Astrocyte (in vitro differentiated cells and primary cell): ENCODE results near the gene SLC66A2. TPM values are rescaled to one million over a fixed set of nuclear protein-coding genes. Genes with fewer than 3 reads are reported as not detected.

Experiments
- DNase-seq: peaks from one replicate; pipeline ENCODE4 v3.0.0-alpha.2; 2010; ENCODE audit warnings: low read depth
- FAIRE-seq: peaks from 2 replicates; lab custom pipeline; 2011; peaks lifted over from hg19 to GRCh38; lab: Jason Lieb, UNC
- H2AFZ ChIP-seq: 2 replicates; pipeline ENCODE4 v1.6.0; 2012; ENCODE audit warnings: low read depth, low read length, inconsistent platforms
- H3K27ac ChIP-seq: 2 replicates; pipeline ENCODE4 v1.5.1; 2011; ENCODE audit warnings: low read depth, low read length, inconsistent platforms
- H3K27me3 ChIP-seq: 2 replicates; pipeline ENCODE4 v1.6.0; 2011; ENCODE audit warnings: low read length, inconsistent platforms; ENCODE audit not compliant: insufficient read depth
- H3K36me3 ChIP-seq: 2 replicates; pipeline ENCODE4 v1.5.1; 2011; ENCODE audit warnings: low read length, inconsistent platforms; ENCODE audit not compliant: insufficient read depth
- H3K4me1 ChIP-seq: 2 replicates; pipeline ENCODE4 v1.5.1; 2011; ENCODE audit warnings: low read length, inconsistent platforms; ENCODE audit not compliant: insufficient read depth
- H3K4me2 ChIP-seq: 2 replicates; pipeline ENCODE4 v1.6.0; 2012; ENCODE audit warnings: low read length, inconsistent platforms
- H3K4me3 ChIP-seq: 2 replicates; pipeline ENCODE4 v1.5.1; 2011; ENCODE audit warnings: low read depth, mild to moderate bottlenecking, low read length, inconsistent platforms; ENCODE audit not compliant: insufficient read depth
- H3K79me2 ChIP-seq: 2 replicates; pipeline ENCODE4 v1.6.0; 2012; ENCODE audit warnings: mild to moderate bottlenecking, low read length, inconsistent platforms; ENCODE audit not compliant: insufficient read depth
- H3K9ac ChIP-seq: 2 replicates; pipeline ENCODE4 v1.6.0; 2012; ENCODE audit warnings: mild to moderate bottlenecking, low read length, inconsistent platforms
- H3K9me3 ChIP-seq: 2 replicates; pipeline ENCODE4 v1.5.1; 2012; ENCODE audit warnings: low read depth, mild to moderate bottlenecking, low read length, inconsistent platforms; ENCODE audit not compliant: insufficient read depth
- H4K20me1 ChIP-seq: 2 replicates; pipeline ENCODE4 v1.6.0; 2012; ENCODE audit warnings: low read length, inconsistent platforms; ENCODE audit not compliant: insufficient read depth
- H3K27ac Mint-ChIP-seq: one replicate; pipeline ENCODE4 v1.8.0; 2021; ENCODE audit warnings: mild to moderate bottlenecking, mixed read lengths; ENCODE audit not compliant: unreplicated experiment
- H3K27me3 Mint-ChIP-seq: one replicate; pipeline ENCODE4 v1.8.0; 2021; ENCODE audit warnings: low read depth, mixed read lengths; ENCODE audit not compliant: unreplicated experiment
- H3K36me3 Mint-ChIP-seq: one replicate; pipeline ENCODE4 v1.8.0; 2021; ENCODE audit warnings: low read depth, mixed read lengths; ENCODE audit not compliant: unreplicated experiment
- H3K4me1 Mint-ChIP-seq: one replicate; pipeline ENCODE4 v1.8.0; 2021; ENCODE audit warnings: low read depth, mixed read lengths; ENCODE audit not compliant: unreplicated experiment
- H3K4me3 Mint-ChIP-seq: one replicate; pipeline ENCODE4 v1.8.0; 2021; ENCODE audit warnings: mild to moderate bottlenecking, moderate library complexity, mixed read lengths; ENCODE audit not compliant: unreplicated experiment
- H3K9me3 Mint-ChIP-seq: one replicate; pipeline ENCODE4 v1.8.0; 2021; ENCODE audit warnings: mild to moderate bottlenecking, mixed read lengths; ENCODE audit not compliant: unreplicated experiment
- EZH2 ChIP-seq: IDR thresholded peaks from 2 replicates; pipeline ENCODE4 v1.6.1; 2012; ENCODE audit warnings: mild to moderate bottlenecking, low read length, inconsistent platforms; ENCODE audit not compliant: insufficient read depth
- total RNA-seq: library from RNA; stranded (reverse); gene quantifications from 2 replicates; pipeline ENCODE4 v1.2.1, GENCODE V29; 2021
- TF ChIP-seq, protein P1 (sequence below): IDR thresholded peaks from 2 replicates; pipeline ENCODE4 v1.5.1; 2011; ENCODE audit warnings: low read depth, mild to moderate bottlenecking, inconsistent platforms, low read length, moderate library complexity; ENCODE audit not compliant: insufficient read depth

SLC66A2 gene
- total RNA-seq, 1 donor from 2014 or later = 25.3 TPM

DNA sequence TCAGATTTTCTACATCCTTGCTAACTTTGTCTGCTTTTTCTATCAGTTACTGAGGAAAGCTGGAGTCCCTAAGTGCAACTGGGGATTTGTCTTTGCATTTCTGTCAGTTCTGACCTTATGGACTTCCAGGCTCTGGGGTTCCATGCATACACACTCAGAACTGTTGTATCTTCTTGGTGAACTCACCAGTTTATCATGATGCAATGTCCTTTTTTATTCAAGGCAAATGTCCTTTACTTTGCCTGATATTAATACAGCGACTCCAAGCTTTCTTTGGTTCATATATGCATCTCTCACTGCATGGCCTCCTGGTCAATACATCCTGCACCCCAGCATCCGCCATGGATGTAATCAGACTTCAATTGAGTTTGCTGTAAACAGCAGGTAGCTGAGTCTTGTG lies 44.7 kb downstream of the SLC66A2 start:
- peaks cover 4% of the 10 kb centered on the region for H3K79me2 ChIP-seq
- TF ChIP-seq EZH2 = no peak
- TF ChIP-seq, protein P1, sequence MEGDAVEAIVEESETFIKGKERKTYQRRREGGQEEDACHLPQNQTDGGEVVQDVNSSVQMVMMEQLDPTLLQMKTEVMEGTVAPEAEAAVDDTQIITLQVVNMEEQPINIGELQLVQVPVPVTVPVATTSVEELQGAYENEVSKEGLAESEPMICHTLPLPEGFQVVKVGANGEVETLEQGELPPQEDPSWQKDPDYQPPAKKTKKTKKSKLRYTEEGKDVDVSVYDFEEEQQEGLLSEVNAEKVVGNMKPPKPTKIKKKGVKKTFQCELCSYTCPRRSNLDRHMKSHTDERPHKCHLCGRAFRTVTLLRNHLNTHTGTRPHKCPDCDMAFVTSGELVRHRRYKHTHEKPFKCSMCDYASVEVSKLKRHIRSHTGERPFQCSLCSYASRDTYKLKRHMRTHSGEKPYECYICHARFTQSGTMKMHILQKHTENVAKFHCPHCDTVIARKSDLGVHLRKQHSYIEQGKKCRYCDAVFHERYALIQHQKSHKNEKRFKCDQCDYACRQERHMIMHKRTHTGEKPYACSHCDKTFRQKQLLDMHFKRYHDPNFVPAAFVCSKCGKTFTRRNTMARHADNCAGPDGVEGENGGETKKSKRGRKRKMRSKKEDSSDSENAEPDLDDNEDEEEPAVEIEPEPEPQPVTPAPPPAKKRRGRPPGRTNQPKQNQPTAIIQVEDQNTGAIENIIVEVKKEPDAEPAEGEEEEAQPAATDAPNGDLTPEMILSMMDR = no peak
- no peak overlapping the region for H2AFZ ChIP-seq
- Mint-ChIP-seq H3K27ac (no peak overlapping the region), H3K4me1 (peaks cover 7% of the 10 kb centered on the region), H3K4me3 (no peak overlapping the region), H3K27me3 (no peaks in the 10 kb centered on the region), H3K36me3 (peaks cover 19% of the 10 kb centered on the region), H3K9me3 (peaks cover 2% of the 10 kb centered on the region)
- H4K20me1 ChIP-seq = peaks cover 25% of the 10 kb centered on the region
- H3K4me1 ChIP-seq = no peaks in the 10 kb centered on the region
- H3K4me3 ChIP-seq = no peak overlapping the region
- no peaks in the 10 kb centered on the region for H3K9me3 ChIP-seq
- FAIRE-seq = no peak
- H3K9ac ChIP-seq = no peak overlapping the region
- no peaks in the 10 kb centered on the region for H3K36me3 ChIP-seq
- no peaks in the 10 kb centered on the region for H3K27me3 ChIP-seq
- H3K27ac ChIP-seq = no peak overlapping the region
- DNase-seq = no peak
- H3K4me2 ChIP-seq = no peak overlapping the region

DNA sequence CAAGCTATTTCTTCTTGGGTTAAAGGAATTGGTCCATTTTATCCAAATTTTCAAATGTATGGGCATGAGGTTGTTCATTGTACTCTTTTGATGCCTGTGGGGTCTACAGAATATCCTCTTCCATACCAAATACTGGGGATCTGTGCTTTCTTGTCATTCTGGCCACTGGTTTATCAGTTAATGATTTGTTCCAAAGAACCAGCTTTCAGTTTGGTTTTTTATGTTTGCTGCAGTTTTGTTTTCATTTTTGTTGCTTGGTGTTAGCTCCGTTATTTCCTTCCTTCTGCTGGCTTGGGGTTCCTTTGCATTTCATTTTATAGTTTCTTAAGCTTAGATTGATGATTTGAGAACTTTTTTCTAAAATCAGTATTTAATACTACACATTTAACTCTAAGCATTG lies 45.5 kb downstream of the SLC66A2 start:
- H3K4me1 ChIP-seq = no peaks in the 10 kb centered on the region
- no peaks in the 10 kb centered on the region for H3K9me3 ChIP-seq
- H3K27me3 ChIP-seq = no peaks in the 10 kb centered on the region
- peaks cover 2% of the 10 kb centered on the region for H3K79me2 ChIP-seq
- Mint-ChIP-seq H3K4me3 (no peak overlapping the region), H3K9me3 (peaks cover 5% of the 10 kb centered on the region), H3K27ac (no peak overlapping the region), H3K27me3 (no peaks in the 10 kb centered on the region), H3K36me3 (peaks cover 23% of the 10 kb centered on the region), H3K4me1 (peaks cover 7% of the 10 kb centered on the region)
- no peak overlapping the region for H2AFZ ChIP-seq
- H3K4me3 ChIP-seq = no peak overlapping the region
- H3K4me2 ChIP-seq = no peak overlapping the region
- DNase-seq (no peak), FAIRE-seq (no peak)
- H3K27ac ChIP-seq = no peak overlapping the region
- TF ChIP-seq EZH2 = no peak
- no peak overlapping the region for H3K9ac ChIP-seq
- H4K20me1 ChIP-seq = peaks cover 18% of the 10 kb centered on the region
- no peaks in the 10 kb centered on the region for H3K36me3 ChIP-seq

DNA sequence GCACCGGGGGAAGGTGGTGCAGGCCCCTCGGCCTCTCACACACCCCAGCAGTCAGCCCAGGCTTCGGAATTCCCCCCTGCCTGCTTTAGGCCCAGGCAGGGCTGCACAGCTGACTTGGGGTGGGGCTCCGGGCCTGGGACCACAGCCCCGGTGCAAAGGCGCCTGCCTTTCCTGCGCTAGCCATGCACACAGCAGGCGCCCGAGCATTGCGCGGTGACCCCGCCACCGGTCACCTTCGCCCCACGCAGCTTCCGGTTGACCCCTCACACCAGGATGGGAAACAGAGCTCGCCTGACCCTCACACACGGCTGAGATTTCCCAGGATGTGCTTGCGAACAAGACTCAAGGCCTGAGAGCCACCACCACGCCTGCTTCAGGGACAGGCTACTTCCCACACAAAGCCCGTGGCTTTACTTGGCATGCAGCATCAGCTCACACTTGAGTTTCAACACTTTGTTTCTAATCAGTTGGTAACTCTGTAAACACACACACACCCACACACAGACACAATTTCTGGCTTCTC lies 46.0 kb downstream of the SLC66A2 start:
- FAIRE-seq = no peak
- Mint-ChIP-seq H3K4me3 (no peak overlapping the region), H3K4me1 (peaks cover 5% of the 10 kb centered on the region), H3K9me3 (peaks cover 5% of the 10 kb centered on the region), H3K36me3 (peaks cover 21% of the 10 kb centered on the region), H3K27me3 (no peaks in the 10 kb centered on the region), H3K27ac (no peak overlapping the region)
- Histone ChIP-seq H3K27me3 (no peaks in the 10 kb centered on the region), H4K20me1 (peaks cover 12% of the 10 kb centered on the region), H3K9me3 (peaks cover 2% of the 10 kb centered on the region), H3K9ac (no peak overlapping the region), H3K27ac (no peak overlapping the region), H3K4me1 (no peaks in the 10 kb centered on the region), H3K36me3 (no peaks in the 10 kb centered on the region), H3K79me2 (no peaks in the 10 kb centered on the region), H3K4me3 (no peak overlapping the region), H3K4me2 (no peak overlapping the region), H2AFZ (no peak overlapping the region)
- TF ChIP-seq, protein P1 = no peak
- TF ChIP-seq EZH2 = no peak
- DNase-seq = peak; percentile 36
